ENCODE data around the gene TSPAN18.
"Not testable (repeated sequence)": the region's sequence is repeated elsewhere in the genome, so short reads cannot be mapped to it uniquely, and the experiment has no call there.

TSPAN18 gene

DNA sequence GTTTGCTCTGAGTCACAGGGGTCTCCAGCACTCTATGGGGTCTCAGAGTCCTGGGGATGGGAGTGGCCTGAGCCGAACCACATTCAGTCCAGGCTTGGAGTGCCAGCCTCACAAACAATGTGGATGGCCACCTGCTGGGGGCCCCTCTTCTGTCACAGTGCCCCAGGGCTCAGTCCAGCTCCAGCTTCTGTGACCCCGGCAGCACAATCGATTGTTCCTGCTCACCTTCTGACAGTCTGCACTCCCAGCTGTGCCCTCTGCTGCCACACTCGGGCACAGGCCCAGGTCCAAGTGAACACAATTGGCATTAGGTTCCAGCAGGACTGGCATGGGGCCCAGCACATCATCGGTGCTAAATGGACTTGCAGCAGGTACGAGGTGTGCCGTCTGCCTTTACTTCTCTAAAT is 139.1 kb downstream of the TSPAN18 start:
- no peak for DNase-seq (ENCODE audit: low read depth in 3 of 3, low spot score in 1 of 3)

- DNase-seq (ENCODE audit: low read depth in 3 of 3, low spot score in 1 of 3) = no peak
Observed at GRCh38 chr11:44866286-44866685, 139.5 kb downstream of the TSPAN18 start.

- DNase-seq (ENCODE audit: low read depth in 3 of 3, low spot score in 1 of 3) = no peak
Observed at GRCh38 chr11:44868021-44868420, 141.3 kb downstream of the TSPAN18 start.

GRCh38 chr11:44868455-44869421 is 142.0 kb downstream of the TSPAN18 start:
- no peak for DNase-seq (ENCODE audit: low read depth in 3 of 3, low spot score in 1 of 3)

- DNase-seq (ENCODE audit: low read depth in 3 of 3, low spot score in 1 of 3) = no peak
Observed at GRCh38 chr11:44870181-44870580, 143.4 kb downstream of the TSPAN18 start.

GRCh38 chr11:44870615-44871176 is 143.9 kb downstream of the TSPAN18 start:
- DNase-seq (ENCODE audit: low read depth in 3 of 3, low spot score in 1 of 3) = no peak

GRCh38 chr11:44871682-44872081 is 144.9 kb downstream of the TSPAN18 start:
- not testable (repeated sequence) for DNase-seq (ENCODE audit: low read depth in 3 of 3, low spot score in 1 of 3)

GRCh38 chr11:44872556-44872955 is 145.8 kb downstream of the TSPAN18 start:
- DNase-seq (ENCODE audit: low read depth in 3 of 3, low spot score in 1 of 3) = no peak

DNA sequence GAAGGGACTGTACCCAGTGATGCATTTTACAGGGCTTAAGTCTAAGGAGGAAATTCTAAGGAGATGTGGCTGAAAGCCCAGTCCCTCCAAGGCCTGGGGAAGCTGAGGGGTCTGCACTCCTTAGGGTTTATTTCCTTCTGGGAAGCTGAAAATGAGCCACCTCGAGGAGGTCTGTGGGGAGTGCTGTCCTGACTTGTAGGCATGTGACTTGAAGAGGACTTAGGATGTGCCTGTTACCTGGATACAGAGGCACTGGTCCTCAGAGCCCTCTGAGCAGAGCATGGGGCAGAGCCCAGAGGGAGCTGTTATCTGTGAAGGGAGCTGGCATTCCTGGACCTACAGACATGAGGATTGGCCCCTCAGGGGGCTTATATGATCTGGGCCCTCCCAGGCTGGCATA is 146.8 kb downstream of the TSPAN18 start:
- DNase-seq (ENCODE audit: low read depth in 3 of 3, low spot score in 1 of 3) = no peak

GRCh38 chr11:44874284-44874683 is 147.5 kb downstream of the TSPAN18 start:
- no peak for DNase-seq (ENCODE audit: low read depth in 3 of 3, low spot score in 1 of 3)

DNA sequence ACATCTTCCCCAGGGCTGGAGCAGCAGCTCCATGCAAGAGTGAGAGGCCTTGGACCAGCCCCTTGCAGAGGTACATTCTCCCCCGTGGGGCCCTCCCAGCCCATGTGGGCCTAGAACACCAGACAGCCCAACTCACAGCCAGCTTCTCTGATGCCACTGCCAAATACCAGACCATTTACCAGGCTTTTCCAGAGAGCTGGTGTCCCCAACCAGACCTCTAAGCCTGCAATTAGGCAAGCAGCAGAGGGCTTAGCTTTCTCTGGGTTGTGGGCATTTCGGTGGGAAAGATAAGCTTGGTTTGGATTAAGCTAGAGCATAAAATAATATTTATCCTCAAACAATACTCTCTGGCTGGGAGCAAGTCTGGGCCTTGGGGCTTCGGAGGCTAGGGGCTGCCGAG is 148.3 kb downstream of the TSPAN18 start:
- DNase-seq (ENCODE audit: low read depth in 3 of 3, low spot score in 1 of 3) = no peak

DNA sequence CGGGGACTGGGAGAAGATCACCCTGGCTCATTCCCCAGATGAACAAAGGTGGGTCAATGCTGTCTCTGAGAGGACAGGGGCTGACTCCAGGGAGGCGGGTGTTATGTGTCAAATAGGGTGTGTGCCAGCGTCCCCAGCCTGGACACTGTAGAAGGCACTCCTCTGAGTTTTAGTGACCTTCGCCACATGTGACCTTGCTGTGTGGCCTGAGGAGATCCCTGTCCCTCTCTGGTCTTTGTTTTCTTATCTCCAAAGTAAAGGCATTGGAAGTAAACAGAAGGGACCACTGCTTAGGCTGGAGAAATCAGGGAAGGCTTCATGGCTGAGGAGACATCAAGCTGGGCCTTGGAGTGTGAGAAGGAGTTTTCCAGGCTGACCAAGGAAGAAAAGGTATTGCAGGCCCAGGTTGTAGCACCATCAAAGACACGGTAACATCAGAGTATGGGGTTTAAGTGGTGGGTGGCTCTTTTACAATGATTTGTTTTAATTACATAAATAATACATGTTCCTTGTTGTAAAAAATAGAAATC is 149.5 kb downstream of the TSPAN18 start:
- DNase-seq (ENCODE audit: low read depth in 3 of 3, low spot score in 1 of 3) = no peak

DNA sequence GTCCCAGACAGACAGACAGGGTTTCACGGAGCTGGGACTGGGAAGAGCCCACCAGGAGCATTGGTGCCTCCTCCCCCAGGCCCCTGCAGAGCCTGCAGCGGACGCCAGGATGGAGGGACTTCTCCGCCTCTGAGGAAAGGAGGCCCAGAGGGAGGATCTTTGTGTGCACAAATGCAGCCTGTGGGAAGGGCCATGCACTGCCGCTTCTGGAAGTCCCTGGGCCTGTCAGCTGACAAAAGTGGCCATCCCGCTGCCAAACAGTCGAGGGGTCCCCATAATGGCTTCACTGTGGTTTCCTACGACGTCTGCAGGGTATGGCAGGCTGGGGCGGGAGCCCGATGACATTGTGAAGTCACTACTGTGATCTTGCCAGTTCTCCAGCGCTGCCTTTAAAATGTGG is 150.1 kb downstream of the TSPAN18 start:
- DNase-seq (ENCODE audit: low read depth in 3 of 3, low spot score in 1 of 3) = no peak

DNA sequence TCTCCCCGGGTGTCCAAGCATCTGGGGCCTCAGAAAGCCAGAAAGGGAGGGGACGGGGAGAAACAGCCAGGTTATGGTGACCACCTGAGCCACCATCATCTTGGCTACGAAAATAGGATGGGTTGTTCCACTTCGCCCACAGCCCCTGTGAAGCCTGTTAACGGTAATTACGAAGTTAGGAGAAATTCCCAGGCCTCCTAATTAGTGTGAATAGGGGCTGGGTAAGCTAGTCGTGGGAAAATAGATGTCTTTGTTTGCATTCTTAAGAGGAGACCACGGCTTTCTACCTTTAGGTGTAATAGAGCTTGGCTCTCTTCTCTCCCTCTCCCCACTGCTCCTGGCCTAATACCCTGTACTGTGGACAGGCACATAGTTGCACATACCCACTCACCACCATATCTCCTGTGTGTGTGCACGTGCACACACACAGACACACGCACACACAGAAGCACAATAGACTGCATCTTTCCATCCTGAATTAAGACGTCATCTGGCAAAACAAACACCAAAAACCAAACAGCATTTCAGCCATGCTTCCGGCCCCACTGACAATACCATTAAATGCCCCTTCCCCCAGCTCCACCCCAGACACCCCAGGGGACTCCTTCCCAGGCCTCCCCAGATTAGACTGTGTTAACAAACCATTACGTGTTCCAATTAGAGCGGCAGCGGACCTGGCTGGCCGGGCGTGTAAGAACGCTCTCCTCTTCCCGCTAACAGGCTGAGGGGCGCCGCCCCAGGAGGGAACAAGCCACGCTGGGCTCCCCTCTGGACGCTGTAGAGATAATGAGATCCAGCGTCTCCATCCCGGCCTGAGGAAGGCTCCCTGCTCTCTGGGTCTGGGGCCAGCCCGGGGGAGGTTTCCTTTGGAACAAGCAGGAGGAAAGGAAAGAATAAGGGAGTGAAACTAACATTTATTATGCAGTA is 151.1 kb downstream of the TSPAN18 start:
- DNase-seq (ENCODE audit: low read depth in 3 of 3, low spot score in 1 of 3) = no peak

DNA sequence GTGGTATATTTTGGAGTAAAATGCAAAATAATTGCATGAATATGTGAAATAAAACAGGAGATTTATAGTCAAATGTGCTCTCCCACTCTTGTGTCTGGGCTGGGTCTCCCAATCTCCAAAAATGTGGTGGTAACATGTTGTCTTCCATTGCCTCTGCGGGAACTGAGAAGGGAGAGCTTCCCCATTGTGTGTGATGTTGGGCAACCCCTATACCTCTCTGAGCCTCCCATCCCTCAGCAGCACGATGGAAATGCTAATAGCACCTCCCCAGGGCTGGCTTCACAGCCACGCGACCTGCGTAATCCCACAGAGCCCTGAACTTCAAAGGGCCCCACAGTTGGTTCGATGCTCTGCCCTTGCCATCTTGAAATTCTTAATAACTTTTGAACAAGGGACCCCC is 151.9 kb downstream of the TSPAN18 start:
- no peak for DNase-seq (ENCODE audit: low read depth in 3 of 3, low spot score in 1 of 3)

DNA sequence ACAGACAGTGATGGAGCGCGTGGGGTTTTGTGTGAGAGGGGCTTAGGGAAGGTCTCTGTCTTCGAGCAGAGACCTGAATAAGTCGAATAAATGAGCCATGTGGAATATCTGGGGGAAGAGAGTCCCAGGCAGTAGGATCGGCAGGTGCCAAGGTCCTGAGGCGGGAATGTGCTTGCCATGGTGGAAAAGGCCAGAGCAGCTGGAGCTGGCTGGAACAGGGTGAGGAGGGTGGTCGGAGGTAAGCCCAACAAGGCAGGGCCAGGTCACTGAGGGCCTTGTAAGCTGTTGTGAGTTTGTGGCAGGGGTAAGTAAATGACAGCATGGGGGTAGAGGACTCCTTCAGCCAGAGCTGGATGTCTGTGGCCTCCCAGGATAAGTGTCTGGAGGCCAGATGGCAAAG is 152.7 kb downstream of the TSPAN18 start:
- no peak for DNase-seq (ENCODE audit: low read depth in 3 of 3, low spot score in 1 of 3)

DNA sequence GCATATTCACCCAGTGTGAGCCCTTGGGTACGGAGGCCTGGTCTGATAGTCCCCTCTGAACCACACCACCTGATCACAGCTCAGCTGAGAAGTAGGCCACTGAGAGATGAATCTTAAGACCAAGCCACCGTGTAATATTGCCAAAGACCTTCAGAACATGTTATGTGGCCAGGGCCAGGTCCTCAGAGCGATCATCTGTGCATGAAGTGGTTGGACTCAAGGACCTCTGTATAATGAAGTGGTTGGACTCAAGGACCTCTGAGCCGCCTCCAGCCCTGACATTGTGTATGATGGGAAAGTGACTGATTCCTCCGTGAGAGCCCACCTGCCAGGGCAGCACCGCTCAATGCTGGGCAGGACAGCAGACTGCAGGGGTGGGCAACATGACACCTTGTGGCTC is 153.7 kb downstream of the TSPAN18 start:
- no peak for DNase-seq (ENCODE audit: low read depth in 3 of 3, low spot score in 1 of 3)

DNA sequence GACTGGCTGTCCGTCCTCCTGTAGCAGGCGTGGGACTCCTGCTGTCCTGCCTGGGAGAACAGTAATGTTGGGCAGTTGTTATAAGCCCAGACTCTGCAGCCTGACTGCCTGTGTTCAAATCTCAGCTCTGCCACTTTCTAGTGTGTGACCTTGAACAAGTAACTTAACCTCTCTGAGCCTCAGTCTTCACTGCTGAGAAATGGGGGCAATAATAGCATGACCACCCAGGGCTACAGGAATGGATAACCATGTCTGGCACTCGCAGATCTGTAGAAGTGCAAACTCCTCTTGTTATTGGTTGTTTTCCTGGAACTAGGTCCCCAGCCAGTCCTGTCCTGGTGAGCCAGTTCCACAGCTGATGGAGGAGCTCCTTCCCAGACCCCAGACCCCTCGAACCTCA is 154.2 kb downstream of the TSPAN18 start:
- no peak for DNase-seq (ENCODE audit: low read depth in 3 of 3, low spot score in 1 of 3)

GRCh38 chr11:44883277-44883676 is 156.5 kb downstream of the TSPAN18 start:
- no peak for DNase-seq (ENCODE audit: low read depth in 3 of 3, low spot score in 1 of 3)

- no peak for DNase-seq (ENCODE audit: low read depth in 3 of 3, low spot score in 1 of 3)
Observed at GRCh38 chr11:44884056-44884455, 157.3 kb downstream of the TSPAN18 start.

GRCh38 chr11:44885065-44885810 is 158.5 kb downstream of the TSPAN18 start:
- DNase-seq (ENCODE audit: low read depth in 3 of 3, low spot score in 1 of 3) = no peak

Measured in stimulated activated CD4-positive, alpha-beta T cell treated with anti-CD3 and anti-CD28 coated beads, TNF-alpha, amount 100 ng/mL, for 1 hour (primary cell).